ENCODE data around the gene PARN. TPM values are rescaled to one million over a fixed set of nuclear protein-coding genes. Genes with fewer than 3 reads are reported as not detected.

The PARN gene
- total and polyA plus RNA-seq, 9 of the 15 experiments (the other 6 are each of a cell fraction or from before 2014, with no cell fraction given), result 9.6 to 51.3 (median 40.4) TPM

GRCh38 chr16:14613991-14614390 is 16.1 kb downstream of the PARN start (continued):
- TF ChIP-seq, protein P1, sequence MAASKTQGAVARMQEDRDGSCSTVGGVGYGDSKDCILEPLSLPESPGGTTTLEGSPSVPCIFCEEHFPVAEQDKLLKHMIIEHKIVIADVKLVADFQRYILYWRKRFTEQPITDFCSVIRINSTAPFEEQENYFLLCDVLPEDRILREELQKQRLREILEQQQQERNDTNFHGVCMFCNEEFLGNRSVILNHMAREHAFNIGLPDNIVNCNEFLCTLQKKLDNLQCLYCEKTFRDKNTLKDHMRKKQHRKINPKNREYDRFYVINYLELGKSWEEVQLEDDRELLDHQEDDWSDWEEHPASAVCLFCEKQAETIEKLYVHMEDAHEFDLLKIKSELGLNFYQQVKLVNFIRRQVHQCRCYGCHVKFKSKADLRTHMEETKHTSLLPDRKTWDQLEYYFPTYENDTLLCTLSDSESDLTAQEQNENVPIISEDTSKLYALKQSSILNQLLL (CRISPR knock-in tag; IDR thresholded peaks at IDR 0.05; ENCODE audit: borderline replicate concordance), result no peak
- TF ChIP-seq GATAD2A (IDR thresholded peaks at IDR 0.05), result no peak
- TF ChIP-seq RBBP5 (IDR thresholded peaks at IDR 0.05; ENCODE audit: borderline replicate concordance, insufficient read depth, low read length, poor library complexity, severe bottlenecking), result no peak

DNA sequence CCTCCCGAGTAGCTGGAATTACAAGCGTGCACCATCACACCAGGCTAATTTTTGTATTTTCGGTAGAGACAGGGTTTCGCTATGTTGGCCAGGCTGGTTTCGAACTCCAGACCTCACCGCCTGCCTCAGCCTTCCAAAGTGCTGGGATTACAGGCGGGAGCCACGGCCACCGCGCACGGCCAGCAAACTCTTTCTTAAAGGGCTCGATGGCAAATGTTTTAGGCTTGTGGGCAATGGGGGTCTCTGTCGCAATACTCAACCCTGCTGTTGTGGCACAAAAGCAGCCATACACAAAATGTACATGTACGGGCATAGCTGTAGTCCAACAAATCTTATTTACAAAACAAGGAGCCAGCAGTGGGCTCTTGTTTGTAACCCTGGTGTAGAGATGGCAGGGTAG is 18.4 kb downstream of the PARN start:
- intact Hi-C loops (cut with micrococcal nuclease) (no loop called here), in situ Hi-C loops (cut with MboI) (no loop called here)
- no peaks in the 10 kb centered on the region for H3K27me3 ChIP-seq (ENCODE audit: control insufficient read depth in 2 of 2, insufficient read depth in 2 of 2, low read length in 2 of 2)
- no peaks in the 10 kb centered on the region for H3K79me2 ChIP-seq (ENCODE audit: control insufficient read depth, insufficient read depth, low read length)
- no peak overlapping the region for H3K27ac ChIP-seq (ENCODE audit: extremely low read depth, low read depth, low read length)
- CTCF ChIA-PET (ENCODE audit: low intra/inter-chr PET ratio), result no interaction called here
- H2AFZ ChIP-seq (ENCODE audit: low read depth, low read length), result no peak overlapping the region
- FAIRE-seq (no peak), ATAC-seq (no peak), DNase-seq (ENCODE audit: extremely low read depth in 1 of 4, low spot score in 3 of 4) (no peak)
- no peaks in the 10 kb centered on the region; the same call in 1 of the 2 replicates for H4K20me1 ChIP-seq (replicated peaks; ENCODE audit: control insufficient read depth, insufficient read depth, low read length)
- no TSS peak for BruUV-seq (replicated peaks)
- 93% methylated on average over 14 of the region's 14 CpGs for WGBS (ENCODE audit: insufficient coverage, low coverage, missing lambda C conversion rate)
- no peak overlapping the region for H3K4me2 ChIP-seq (ENCODE audit: insufficient read depth, low read length)
- no peaks in the 10 kb centered on the region for H3K9me1 ChIP-seq (ENCODE audit: control insufficient read depth, insufficient read depth, low read length)
- peaks cover 76% of the 10 kb centered on the region for H3K36me3 ChIP-seq (ENCODE audit: control insufficient read depth, insufficient read depth, low read length)
- H3K4me1 ChIP-seq (replicated peaks in 1 of 2; ENCODE audit: control insufficient read depth in 2 of 2, insufficient read depth in 2 of 2, low read length in 2 of 2), result no peaks in the 10 kb centered on the region
- H3K9me3 ChIP-seq (replicated peaks; ENCODE audit: control insufficient read depth, insufficient read depth, low read depth, low read length), result no peaks in the 10 kb centered on the region
- no peak overlapping the region for H3K4me3 ChIP-seq
- POLR2A ChIA-PET, result interaction anchor here (1.0 to 1.7 kb wide), 3 partner anchors 9 to 18 kb away, joined by 4 to 10 read pairs (median 5); partner anchors contain the start of gene PARN
- H3K9ac ChIP-seq (ENCODE audit: insufficient read depth in 1 of 2, low read depth in 2 of 2, low read length in 2 of 2), result no peak overlapping the region
- TF ChIP-seq HNRNPL (IDR thresholded peaks at IDR 0.05; ENCODE audit: low read depth, low read length) (no peak), ILK (tag; IDR thresholded peaks at IDR 0.05; ENCODE audit: borderline replicate concordance, low read depth) (no peak), ZNF184 (CRISPR knock-in tag; IDR thresholded peaks at IDR 0.05) (no peak), ZNF253 (CRISPR knock-in tag; conservative IDR thresholded peaks at IDR 0.05) (no peak), SETDB1 (IDR thresholded peaks at IDR 0.05; ENCODE audit: low read length) (no peak), ZNF644 (tag; IDR thresholded peaks at IDR 0.05; ENCODE audit: low read depth) (no peak), ARHGAP35 (IDR thresholded peaks at IDR 0.05; ENCODE audit: partially characterized antibody) (no peak), CREB3L1 (IDR thresholded peaks at IDR 0.05; ENCODE audit: borderline replicate concordance, low read depth) (no peak), RNF2 (IDR thresholded peaks at IDR 0.05) (no peak)
- TF ChIP-seq, protein P2, sequence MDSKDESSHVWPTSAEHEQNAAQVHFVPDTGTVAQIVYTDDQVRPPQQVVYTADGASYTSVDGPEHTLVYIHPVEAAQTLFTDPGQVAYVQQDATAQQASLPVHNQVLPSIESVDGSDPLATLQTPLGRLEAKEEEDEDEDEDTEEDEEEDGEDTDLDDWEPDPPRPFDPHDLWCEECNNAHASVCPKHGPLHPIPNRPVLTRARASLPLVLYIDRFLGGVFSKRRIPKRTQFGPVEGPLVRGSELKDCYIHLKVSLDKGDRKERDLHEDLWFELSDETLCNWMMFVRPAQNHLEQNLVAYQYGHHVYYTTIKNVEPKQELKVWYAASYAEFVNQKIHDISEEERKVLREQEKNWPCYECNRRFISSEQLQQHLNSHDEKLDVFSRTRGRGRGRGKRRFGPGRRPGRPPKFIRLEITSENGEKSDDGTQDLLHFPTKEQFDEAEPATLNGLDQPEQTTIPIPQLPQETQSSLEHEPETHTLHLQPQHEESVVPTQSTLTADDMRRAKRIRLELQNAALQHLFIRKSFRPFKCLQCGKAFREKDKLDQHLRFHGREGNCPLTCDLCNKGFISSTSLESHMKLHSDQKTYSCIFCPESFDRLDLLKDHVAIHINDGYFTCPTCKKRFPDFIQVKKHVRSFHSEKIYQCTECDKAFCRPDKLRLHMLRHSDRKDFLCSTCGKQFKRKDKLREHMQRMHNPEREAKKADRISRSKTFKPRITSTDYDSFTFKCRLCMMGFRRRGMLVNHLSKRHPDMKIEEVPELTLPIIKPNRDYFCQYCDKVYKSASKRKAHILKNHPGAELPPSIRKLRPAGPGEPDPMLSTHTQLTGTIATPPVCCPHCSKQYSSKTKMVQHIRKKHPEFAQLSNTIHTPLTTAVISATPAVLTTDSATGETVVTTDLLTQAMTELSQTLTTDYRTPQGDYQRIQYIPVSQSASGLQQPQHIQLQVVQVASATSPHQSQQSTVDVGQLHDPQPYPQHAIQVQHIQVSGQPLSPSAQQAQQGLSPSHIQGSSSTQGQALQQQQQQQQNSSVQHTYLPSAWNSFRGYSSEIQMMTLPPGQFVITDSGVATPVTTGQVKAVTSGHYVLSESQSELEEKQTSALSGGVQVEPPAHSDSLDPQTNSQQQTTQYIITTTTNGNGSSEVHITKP (IDR thresholded peaks at IDR 0.05; ENCODE audit: partially characterized antibody), result no peak

All from K562 (cell line).